Activated CD4-positive, alpha-beta T cell treated with anti-CD3 and anti-CD28 coated beads, Interleukin-2, amount 10 ng/mL, durations not matched to agents 7 days and 5 days (primary cell): ENCODE measurements around the gene LPAR2. TPM values are rescaled to one million over a fixed set of nuclear protein-coding genes. Genes with fewer than 3 reads are reported as not detected.
"Not testable (repeated sequence)": the region's sequence is repeated elsewhere in the genome, so short reads cannot be mapped to it uniquely, and the experiment has no call there.

Experiments used
- CTCF ChIA-PET: fragments of 350-600 bp; sonication (Branson Sonifier 250); formaldehyde crosslinking; loops from one replicate; lab custom pipeline; 2021; ENCODE audit warnings: antibody characterized with exemption; lab: Charles Lee
- POLR2A ChIA-PET: fragments of 350-600 bp; sonication (Branson Sonifier 250); formaldehyde crosslinking; loops from one replicate; lab custom pipeline; 2021; ENCODE audit warnings: antibody characterized with exemption; lab: Charles Lee
- DNase-seq: peaks from one replicate; pipeline ENCODE4 v3.0.0-alpha.2; 2020
- H3K27ac Mint-ChIP-seq: one replicate; pipeline ENCODE4 v1.8.0; 2021; ENCODE audit warnings: mild to moderate bottlenecking, moderate library complexity, mixed read lengths
- H3K27me3 Mint-ChIP-seq: one replicate; pipeline ENCODE4 v1.8.0; 2021; ENCODE audit warnings: mixed read lengths
- H3K36me3 Mint-ChIP-seq: one replicate; pipeline ENCODE4 v1.8.0; 2021; ENCODE audit warnings: low read depth, mixed read lengths
- H3K4me1 Mint-ChIP-seq: one replicate; pipeline ENCODE4 v1.8.0; 2021; ENCODE audit warnings: mixed read lengths
- H3K4me3 Mint-ChIP-seq: one replicate; pipeline ENCODE4 v1.8.0; 2021; ENCODE audit warnings: mild to moderate bottlenecking, moderate library complexity, mixed read lengths
- H3K9me3 Mint-ChIP-seq: one replicate; pipeline ENCODE4 v1.8.0; 2021; ENCODE audit warnings: mixed read lengths
- total RNA-seq, 2 experiments: library from RNA; stranded (reverse); gene quantifications; one replicate each; pipeline ENCODE4 v1.2.3, GENCODE V29; 2021

LPAR2 gene
- total RNA-seq, 2 experiments from 2014 or later, result 54.1 to 59.4 TPM

GRCh38 chr19:19623383-19623782, 4.6 kb downstream of the LPAR2 start:
- Mint-ChIP-seq H3K4me3 (no peak overlapping the region), H3K27me3 (no peaks in the 10 kb centered on the region), H3K4me1 (peaks cover 37% of the 10 kb centered on the region), H3K36me3 (peaks cover 37% of the 10 kb centered on the region), H3K9me3 (no peaks in the 10 kb centered on the region), H3K27ac (no peak overlapping the region)
- DNase-seq, result no peak
- ChIA-PET CTCF (interaction anchor here (0.7 to 1.3 kb wide), 3 partner anchors 12 to 47 kb away, joined by 3 to 5 read pairs (median 4); no protein-coding TSS in a partner anchor), POLR2A (no interaction called here)

DNA sequence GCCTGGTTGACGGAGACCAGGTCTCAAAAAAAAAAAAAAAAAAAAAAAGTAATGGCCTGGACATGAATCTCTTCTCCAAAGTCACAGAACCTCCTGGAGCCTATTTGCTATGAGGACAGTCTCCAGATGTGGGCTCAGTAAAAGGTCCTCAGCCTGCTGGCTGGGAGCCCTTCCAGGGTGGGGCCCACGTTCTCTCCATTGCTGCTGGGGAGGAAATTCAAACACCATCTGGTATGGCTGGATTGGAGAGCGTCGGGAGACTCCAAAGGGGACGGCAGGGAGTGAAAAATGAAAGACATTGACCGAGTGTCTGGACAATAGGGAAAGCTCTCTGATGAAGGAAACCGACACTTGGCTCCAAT, 8.2 kb downstream of the LPAR2 start:
- CTCF ChIA-PET, result interaction anchor here (1.1 to 2.1 kb wide), 3 partner anchors 9 to 24 kb away, joined by 4 to 5 read pairs (median 5); partner anchors contain the start of gene GMIP
- POLR2A ChIA-PET, result no interaction called here
- Mint-ChIP-seq H3K36me3 (peaks cover 39% of the 10 kb centered on the region), H3K4me1 (peaks cover 46% of the 10 kb centered on the region), H3K9me3 (no peaks in the 10 kb centered on the region), H3K27me3 (no peaks in the 10 kb centered on the region), H3K27ac (no peak overlapping the region), H3K4me3 (no peak overlapping the region)
- no peak for DNase-seq

GRCh38 chr19:19619181-19619848, 8.7 kb downstream of the LPAR2 start:
- H3K36me3 Mint-ChIP-seq, result peaks cover 37% of the 10 kb centered on the region
- H3K4me3 Mint-ChIP-seq, result peak overlapping the region; percentile 95
- H3K27ac Mint-ChIP-seq, result peak overlapping the region; percentile 76
- no peaks in the 10 kb centered on the region for H3K27me3 Mint-ChIP-seq
- CTCF ChIA-PET, result interaction anchor here (2.1 kb wide), 1 partner anchor 25 kb away, joined by 5 read pairs; the partner anchor contains the start of gene GMIP
- H3K9me3 Mint-ChIP-seq, result no peaks in the 10 kb centered on the region
- no peak for DNase-seq
- POLR2A ChIA-PET, result no interaction called here
- H3K4me1 Mint-ChIP-seq, result peaks cover 45% of the 10 kb centered on the region

DNA sequence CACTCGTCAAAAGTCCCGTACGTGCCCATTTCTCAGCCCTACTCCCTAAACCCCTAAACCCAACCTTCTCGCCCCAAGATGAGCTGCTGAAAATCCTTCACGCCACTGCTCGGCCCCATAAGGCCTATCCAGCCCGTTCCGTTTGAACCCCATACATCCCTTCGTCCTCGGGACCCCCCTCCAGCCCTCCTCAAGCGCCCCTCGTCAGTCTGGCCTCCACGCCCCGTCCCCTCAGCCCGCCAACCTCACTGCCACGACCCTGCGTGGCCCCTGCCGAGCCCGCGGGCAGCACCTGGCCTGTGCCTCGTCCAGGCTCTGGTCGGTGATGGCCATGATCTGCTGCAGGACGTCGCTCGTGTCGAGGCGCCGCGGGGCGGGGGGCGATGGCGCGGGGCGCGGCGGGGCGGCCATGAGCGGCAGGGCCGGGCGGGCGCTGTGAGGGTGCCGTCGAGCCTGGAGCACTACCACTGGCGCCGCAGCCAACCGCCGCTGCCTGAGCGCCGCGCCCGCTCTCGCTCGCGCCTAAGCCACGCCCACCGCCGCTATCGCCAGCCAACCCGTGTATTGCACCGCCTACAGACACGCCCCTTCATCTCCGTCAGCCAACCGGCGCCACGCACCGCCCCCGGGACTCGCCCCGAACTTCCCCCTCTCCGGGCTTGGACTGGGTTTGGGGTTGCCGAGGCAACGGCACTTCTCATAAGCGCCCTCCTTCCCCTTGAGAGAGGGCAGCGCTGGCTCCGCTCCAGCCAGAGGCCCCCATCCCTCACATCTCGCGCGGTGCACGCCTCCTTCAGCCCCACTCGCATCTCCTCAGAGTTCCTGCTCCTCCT, 9.6 kb downstream of the LPAR2 start, which contains the start of gene PBX4:
Gene PBX4, minus strand, starts transcription at position 469 of the 833 bp plus-strand sequence. Its CDS starts 58 bp downstream, at position 411.
- Mint-ChIP-seq H3K4me3 (peak within 1 kb of the TSS; percentile 95), H3K9me3 (no peaks in the 10 kb centered on the region), H3K27me3 (no peaks in the 10 kb centered on the region), H3K4me1 (peaks cover 48% of the 10 kb centered on the region), H3K27ac (peak within 1 kb of the TSS; percentile 88), H3K36me3 (peaks cover 33% of the 10 kb centered on the region)
- POLR2A ChIA-PET, result no interaction called here
- peak; percentile 99 for DNase-seq
- CTCF ChIA-PET, result interaction anchor here (1.0 to 2.1 kb wide), 3 partner anchors 9 to 25 kb away, joined by 3 to 5 read pairs (median 5); partner anchors contain the start of gene GMIP

DNA sequence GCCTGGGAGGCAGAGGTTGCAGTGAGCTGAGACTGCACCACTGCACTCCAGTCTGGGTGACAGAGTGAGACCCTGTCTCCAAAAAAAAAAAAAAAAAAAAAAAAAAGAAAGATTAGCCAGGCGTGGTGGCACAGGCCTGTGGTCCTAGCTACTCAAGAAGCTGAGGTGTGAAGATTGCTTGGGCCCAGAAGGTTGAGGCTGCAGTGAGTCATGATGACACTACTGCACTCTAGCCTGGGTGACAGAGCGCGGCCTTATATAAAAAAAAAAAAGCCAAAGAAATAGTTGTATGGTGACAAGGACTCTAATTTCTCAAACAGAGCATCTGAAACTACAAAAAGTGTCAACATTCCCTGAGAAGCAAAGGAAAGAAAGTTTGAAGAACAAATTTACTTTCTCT, 12.9 kb downstream of the LPAR2 start:
- peak overlapping the region; percentile 37 for H3K4me3 Mint-ChIP-seq
- H3K9me3 Mint-ChIP-seq, result no peaks in the 10 kb centered on the region
- peaks cover 65% of the 10 kb centered on the region for H3K4me1 Mint-ChIP-seq
- H3K36me3 Mint-ChIP-seq, result peaks cover 34% of the 10 kb centered on the region
- no peaks in the 10 kb centered on the region for H3K27me3 Mint-ChIP-seq
- ChIA-PET POLR2A (no interaction called here), CTCF (interaction anchor here (1.0 to 1.1 kb wide), 2 partner anchors 26 to 61 kb away, joined by 3 to 4 read pairs; no protein-coding TSS in a partner anchor)
- H3K27ac Mint-ChIP-seq, result peak overlapping the region; percentile 82
- DNase-seq, result no peak

- Mint-ChIP-seq H3K36me3 (peaks cover 47% of the 10 kb centered on the region), H3K27ac (no peak overlapping the region), H3K27me3 (no peaks in the 10 kb centered on the region), H3K9me3 (no peaks in the 10 kb centered on the region), H3K4me3 (no peak overlapping the region), H3K4me1 (peaks cover 65% of the 10 kb centered on the region)
- ChIA-PET CTCF (interaction anchor here (0.6 to 2.0 kb wide), 4 partner anchors 9 to 81 kb away, joined by 3 to 6 read pairs (median 3); no protein-coding TSS in a partner anchor), POLR2A (no interaction called here)
- DNase-seq, result no peak
Measured at GRCh38 chr19:19613506-19613905, 14.5 kb downstream of the LPAR2 start.

GRCh38 chr19:19610376-19611202, 17.4 kb downstream of the LPAR2 start:
- no peaks in the 10 kb centered on the region for H3K9me3 Mint-ChIP-seq
- no peak overlapping the region for H3K27ac Mint-ChIP-seq
- no peak for DNase-seq
- POLR2A ChIA-PET, result no interaction called here
- CTCF ChIA-PET, result interaction anchor here (0.7 to 1.3 kb wide), 6 partner anchors 10 to 300 kb away, joined by 3 to 4 read pairs (median 3); partner anchors contain the start of gene GMIP
- peaks cover 67% of the 10 kb centered on the region for H3K4me1 Mint-ChIP-seq
- H3K27me3 Mint-ChIP-seq, result no peaks in the 10 kb centered on the region
- no peak overlapping the region for H3K4me3 Mint-ChIP-seq
- peaks cover 49% of the 10 kb centered on the region for H3K36me3 Mint-ChIP-seq

DNA sequence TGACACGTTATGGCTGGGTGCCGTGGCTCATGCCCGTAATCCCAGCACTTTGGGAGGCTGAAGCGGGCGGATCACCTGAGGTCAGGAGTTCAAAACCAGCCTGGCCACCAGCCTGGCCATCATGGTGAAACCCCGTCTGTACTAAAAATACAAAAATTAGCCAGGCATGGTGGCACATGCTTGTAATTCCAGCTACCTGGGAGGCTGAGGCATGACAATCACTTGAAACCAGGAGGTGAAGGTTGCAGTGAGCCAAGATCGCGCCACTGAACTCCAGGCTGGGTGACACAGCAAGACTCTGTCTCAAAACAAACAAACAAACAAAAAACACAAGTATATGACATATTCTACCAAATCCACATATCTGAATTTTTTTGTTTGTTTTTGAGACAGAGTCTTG, 21.3 kb downstream of the LPAR2 start:
- Mint-ChIP-seq H3K27ac (peak overlapping the region; percentile 95), H3K4me1 (peaks cover 64% of the 10 kb centered on the region), H3K36me3 (peaks cover 50% of the 10 kb centered on the region)
- not testable (repeated sequence) for H3K9me3 Mint-ChIP-seq, H3K4me3 Mint-ChIP-seq, DNase-seq, H3K27me3 Mint-ChIP-seq
- ChIA-PET CTCF (interaction anchor here (0.8 to 1.8 kb wide), 4 partner anchors 11 to 75 kb away, joined by 3 to 5 read pairs (median 3); no protein-coding TSS in a partner anchor), POLR2A (interaction anchor here (0.7 to 1.0 kb wide), 2 partner anchors 48 to 54 kb away, joined by 3 to 4 read pairs; no protein-coding TSS in a partner anchor)

DNA sequence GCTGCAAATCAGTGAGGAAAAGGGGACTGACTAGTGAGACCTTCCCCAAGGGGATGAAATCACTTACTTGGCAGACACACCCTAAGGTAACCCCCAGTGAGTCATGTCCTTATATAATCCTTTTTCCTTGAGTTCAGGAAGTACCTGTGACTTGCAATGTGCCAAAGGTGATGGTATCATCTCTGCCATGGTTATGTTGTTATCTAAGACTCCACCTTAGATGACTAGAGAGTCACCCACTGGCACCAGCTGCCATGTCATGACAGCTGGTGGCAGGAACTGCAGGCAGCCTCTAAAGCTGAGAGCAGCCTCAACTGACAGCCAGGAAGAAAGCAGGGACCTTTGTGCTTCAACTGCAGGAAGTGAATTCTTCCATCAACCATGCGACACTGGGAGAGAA, 22.0 kb downstream of the LPAR2 start:
- peak; percentile 55 for DNase-seq
- Mint-ChIP-seq H3K9me3 (peaks cover 4% of the 10 kb centered on the region), H3K27me3 (no peaks in the 10 kb centered on the region), H3K4me1 (peaks cover 68% of the 10 kb centered on the region), H3K4me3 (peak overlapping the region; percentile 41), H3K36me3 (peaks cover 54% of the 10 kb centered on the region), H3K27ac (peak overlapping the region; percentile 95)
- ChIA-PET POLR2A (interaction anchor here (0.6 to 1.0 kb wide), 2 partner anchors 48 to 1857 kb away, joined by 3 read pairs; no protein-coding TSS in a partner anchor), CTCF (interaction anchor here (0.7 to 1.3 kb wide), 6 partner anchors 10 to 74 kb away, joined by 3 to 4 read pairs (median 3); partner anchors contain the start of gene GMIP)

GRCh38 chr19:19602713-19603324, 25.2 kb downstream of the LPAR2 start:
- Mint-ChIP-seq H3K4me1 (peaks cover 72% of the 10 kb centered on the region), H3K36me3 (peaks cover 41% of the 10 kb centered on the region), H3K27ac (peak overlapping the region; percentile 80), H3K9me3 (peaks cover 7% of the 10 kb centered on the region), H3K4me3 (no peak overlapping the region), H3K27me3 (no peaks in the 10 kb centered on the region)
- no peak for DNase-seq
- ChIA-PET CTCF (interaction anchor here (0.6 to 1.7 kb wide), 6 partner anchors 9 to 229 kb away, joined by 3 to 6 read pairs (median 4); no protein-coding TSS in a partner anchor), POLR2A (no interaction called here)

GRCh38 chr19:19602136-19602712, 25.8 kb downstream of the LPAR2 start:
- Mint-ChIP-seq H3K27me3 (no peaks in the 10 kb centered on the region), H3K9me3 (peaks cover 7% of the 10 kb centered on the region), H3K4me3 (peak overlapping the region; percentile 17), H3K27ac (peak overlapping the region; percentile 80), H3K36me3 (peaks cover 43% of the 10 kb centered on the region), H3K4me1 (peaks cover 74% of the 10 kb centered on the region)
- DNase-seq, result peak; percentile 54
- POLR2A ChIA-PET, result no interaction called here
- CTCF ChIA-PET, result interaction anchor here (0.6 to 1.3 kb wide), 4 partner anchors 8 to 228 kb away, joined by 3 to 6 read pairs (median 4); no protein-coding TSS in a partner anchor
